Heart left ventricle (tissue), 13 donors: ENCODE results near the gene MLC1.

ENCODE experiments used
- CTCF ChIP-seq, 12 donors: fragments of 200-600 bp; sonication (generic) in 4 of 12; IDR thresholded peaks; one replicate each; pipeline versions ENCODE4 v1.5.0 to v1.8.0; 2018 to 2022; ENCODE audit warnings: antibody characterized with exemption in 12 of 12, mild to moderate bottlenecking in 5 of 12
- POLR2A ChIP-seq, 2 donors: fragments of 450-650 bp; IDR thresholded peaks; one replicate each; pipeline ENCODE4 v1.6.1; 2017; ENCODE audit warnings: antibody characterized with exemption in 2 of 2, mild to moderate bottlenecking in 2 of 2, moderate library complexity in 2 of 2
- donor health status: ischemic (EF 13 %, LVEDD 7.1; RV severe dilation, severe dysfunction).
- donor health status: DM: no; HTN: yes; CAD: no.
- donor health status: DM: no; HTN: no; CAD: no.
- donor health status: ischemic (EF 25% LVEDD 6.9; RV normal size, moderate dysfunction).
- donor health status: ischemic (EF 25% LVEDD 5.7; RV mildly dilated, moderate dysfunction).
- donor health status: ischemic (EF 35%, LVEDD 5.7; RV mildly dilated, moderate dysfunction).
- donor health status: nonischemic (EF 11% LVEDD 7.7; RV severe dilation, severe dysfunction).
- donor health status: DM: yes; HTN: yes; CAD: no.
- donor health status: PGD.
- donor health status: ischemic (EF 29% LVEDD 5.4; RV normal size, mild dysfunction).
- donor health status: nonischemic (EF 23%, LVEDD 6.1; RV moderate dilation, normal function).

GRCh38 chr22:50016988-50017700, 68.1 kb downstream of the MLC1 start:
- no peak for TF ChIP-seq CTCF (IDR thresholded peaks at IDR 0.05)
- TF ChIP-seq POLR2A (IDR thresholded peaks at IDR 0.05), result no peak
